AG04449 (cell line): ENCODE data around the gene ITGA6.

Source experiments
- CTCF ChIA-PET: fragments of 350-600 bp; formaldehyde crosslinking; extraction: SDS; loops from one replicate; lab custom pipeline; 2021; ENCODE audit warnings: antibody characterized with exemption; lab: Yijun Ruan, JAX
- POLR2A ChIA-PET: fragments of 400-600, 350-600 bp; formaldehyde crosslinking; extraction: SDS; loops from one replicate; lab custom pipeline; 2020; ENCODE audit warnings: antibody characterized with exemption, inconsistent platforms; lab: Yijun Ruan, JAX
- DNase-seq: peaks from one replicate; pipeline ENCODE4 v3.0.0-alpha.2; 2010; ENCODE audit warnings: low read depth, low spot score
- H3K4me3 ChIP-seq: 2 replicates; pipeline ENCODE4 v1.5.1; 2011; ENCODE audit warnings: low read depth, mild to moderate bottlenecking, control low read depth, low read length
- CTCF ChIP-seq: IDR thresholded peaks from one replicate; pipeline ENCODE4 v1.5.1; 2011; ENCODE audit warnings: mild to moderate bottlenecking, moderate library complexity, low read length, control low read depth, inconsistent platforms; ENCODE audit not compliant: insufficient read depth; ENCODE audit errors: missing control alignments

The ITGA6 gene

DNA sequence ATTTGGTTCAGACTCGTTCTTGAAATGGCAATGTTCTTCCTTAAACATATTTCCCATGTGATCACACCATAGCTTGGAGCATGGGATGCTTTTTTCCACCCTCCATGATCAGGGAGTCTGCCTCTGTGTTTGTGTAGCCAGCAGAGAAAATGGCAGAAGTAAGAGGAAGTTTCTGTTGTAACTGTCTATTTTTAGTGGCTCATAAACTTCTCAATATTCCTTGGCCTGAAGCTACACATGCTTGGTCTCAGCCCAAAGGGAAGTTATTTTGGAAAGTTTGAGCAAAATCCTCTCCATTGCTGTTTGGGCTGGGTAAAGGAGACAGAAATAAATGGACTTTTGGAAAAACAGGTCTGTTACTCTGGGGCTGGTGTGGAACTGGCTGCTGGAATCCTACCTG lies 33.4 kb upstream of the ITGA6 start:
- CTCF ChIA-PET: interaction anchor here (0.9 to 1.8 kb wide), 2 partner anchors 48 to 68 kb away, joined by 4 read pairs; no protein-coding TSS in a partner anchor
- TF ChIP-seq CTCF: no peak
- POLR2A ChIA-PET: no interaction called here
- no peak for DNase-seq
- no peak overlapping the region for H3K4me3 ChIP-seq

DNA sequence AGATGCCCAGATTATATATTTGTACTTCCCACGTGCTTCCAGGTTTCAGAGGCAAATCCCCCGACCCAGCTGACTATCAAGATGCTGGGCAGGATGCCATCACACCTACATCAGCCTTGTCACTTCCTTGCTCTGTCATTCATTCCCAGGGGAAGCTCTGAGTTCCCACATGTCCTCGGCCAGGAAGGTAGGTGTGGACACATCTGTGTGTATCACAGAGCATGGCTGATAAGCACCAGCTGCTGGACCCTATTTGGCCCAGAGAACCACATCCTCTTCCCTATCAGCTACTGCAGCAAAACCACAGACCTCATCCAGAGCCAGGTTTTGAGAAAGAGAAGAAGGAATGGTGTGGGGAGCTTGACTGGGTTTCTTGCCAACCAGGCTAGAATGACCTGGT lies 31.9 kb upstream of the ITGA6 start:
- no peak overlapping the region for H3K4me3 ChIP-seq
- ChIA-PET CTCF (interaction anchor here (1.8 kb wide), 1 partner anchor 46 kb away, joined by 4 read pairs; no protein-coding TSS in a partner anchor), POLR2A (no interaction called here)
- TF ChIP-seq CTCF: no peak
- no peak for DNase-seq

- no peak for DNase-seq
- no peak overlapping the region for H3K4me3 ChIP-seq
- CTCF ChIA-PET: interaction anchor here (1.3 to 1.8 kb wide), 4 partner anchors 24 to 195 kb away, joined by 3 to 6 read pairs (median 3); no protein-coding TSS in a partner anchor
- POLR2A ChIA-PET: no interaction called here
- TF ChIP-seq CTCF: no peak
Observed at GRCh38 chr2:172397148-172397834, 30.1 kb upstream of the ITGA6 start.

GRCh38 chr2:172398440-172398839 lies 28.9 kb upstream of the ITGA6 start:
- TF ChIP-seq CTCF: no peak
- DNase-seq: no peak
- H3K4me3 ChIP-seq: no peak overlapping the region
- POLR2A ChIA-PET: no interaction called here
- CTCF ChIA-PET: interaction anchor here (1.8 kb wide), 1 partner anchor 64 kb away, joined by 6 read pairs; no protein-coding TSS in a partner anchor

GRCh38 chr2:172399765-172400164 lies 27.6 kb upstream of the ITGA6 start:
- no peak for DNase-seq
- ChIA-PET CTCF (no interaction called here), POLR2A (no interaction called here)
- no peak overlapping the region for H3K4me3 ChIP-seq
- TF ChIP-seq CTCF: no peak

- H3K4me3 ChIP-seq: no peak overlapping the region
- CTCF ChIA-PET: no interaction called here
- POLR2A ChIA-PET: no interaction called here
Observed at GRCh38 chr2:172402198-172402597, 25.2 kb upstream of the ITGA6 start.

More at GRCh38 chr2:172402198-172402597, 25.2 kb upstream of the ITGA6 start:
- no peak for TF ChIP-seq CTCF
- DNase-seq: no peak
